Osteoblast (primary cell): ENCODE measurements around the gene PPARD. TPM values are rescaled to one million over a fixed set of nuclear protein-coding genes. Genes with fewer than 3 reads are reported as not detected.
A peak's percentile ranks its signal among the peaks of the same experiment; 100 is the strongest.

Source experiments
- DNase-seq: peaks from one replicate; pipeline ENCODE4 v3.0.0; 2011; ENCODE audit warnings: low spot score, mixed read lengths; ENCODE audit not compliant: insufficient read length; ENCODE audit errors: missing footprints
- H2AFZ ChIP-seq: 2 replicates; pipeline ENCODE4 v1.6.0; 2011; ENCODE audit warnings: mild to moderate bottlenecking, low read length
- H3K27ac ChIP-seq: 2 replicates; pipeline ENCODE4 v1.5.1; 2011; ENCODE audit warnings: mild to moderate bottlenecking, low read depth, low read length, moderate library complexity
- H3K27me3 ChIP-seq: 2 replicates; pipeline ENCODE4 v1.6.0; 2012; ENCODE audit warnings: mild to moderate bottlenecking, control low read depth, inconsistent platforms, low read length, moderate library complexity; ENCODE audit not compliant: insufficient read depth
- H3K36me3 ChIP-seq: 2 replicates; pipeline ENCODE4 v1.5.1; 2011; ENCODE audit warnings: mild to moderate bottlenecking, low read length, control low read depth, moderate library complexity; ENCODE audit not compliant: insufficient read depth
- H3K4me1 ChIP-seq: 2 replicates; pipeline ENCODE4 v1.5.1; 2011; ENCODE audit warnings: mild to moderate bottlenecking, low read length, control low read depth, moderate library complexity; ENCODE audit not compliant: insufficient read depth
- H3K4me2 ChIP-seq: 2 replicates; pipeline ENCODE4 v1.6.0; 2011; ENCODE audit warnings: mild to moderate bottlenecking, low read length; ENCODE audit not compliant: insufficient read depth
- H3K4me3 ChIP-seq: fragments of 200-600 bp; sonication (generic); 3 replicates; pipeline ENCODE4 v1.5.1; 2012; ENCODE audit warnings: mild to moderate bottlenecking, low read length, inconsistent platforms; ENCODE audit not compliant: insufficient read depth
- H3K79me2 ChIP-seq: 2 replicates; pipeline ENCODE4 v1.6.0; 2012; ENCODE audit warnings: mild to moderate bottlenecking, low read length, control low read depth, inconsistent platforms; ENCODE audit not compliant: insufficient read depth
- H3K9me3 ChIP-seq: 2 replicates; pipeline ENCODE4 v1.5.1; 2011; ENCODE audit warnings: low read depth, low read length, control low read depth
- H4K20me1 ChIP-seq: 2 replicates; pipeline ENCODE4 v1.6.0; 2012; ENCODE audit warnings: mild to moderate bottlenecking, low read length, control low read depth; ENCODE audit not compliant: insufficient read depth
- CTCF ChIP-seq: IDR thresholded peaks from 2 replicates; pipeline ENCODE4 v1.5.1; 2011; ENCODE audit warnings: mild to moderate bottlenecking, low read depth, low read length, moderate library complexity; ENCODE audit errors: extremely low read depth
- total RNA-seq: library from RNA; depleted of rRNA; stranded (reverse); fragments of >200 nt; gene quantifications from 2 replicates; pipeline ENCODE4 v1.2.3, GENCODE V29; 2012

PPARD gene
- 12.3 and 13.3 TPM in 2 replicates for total RNA-seq

DNA sequence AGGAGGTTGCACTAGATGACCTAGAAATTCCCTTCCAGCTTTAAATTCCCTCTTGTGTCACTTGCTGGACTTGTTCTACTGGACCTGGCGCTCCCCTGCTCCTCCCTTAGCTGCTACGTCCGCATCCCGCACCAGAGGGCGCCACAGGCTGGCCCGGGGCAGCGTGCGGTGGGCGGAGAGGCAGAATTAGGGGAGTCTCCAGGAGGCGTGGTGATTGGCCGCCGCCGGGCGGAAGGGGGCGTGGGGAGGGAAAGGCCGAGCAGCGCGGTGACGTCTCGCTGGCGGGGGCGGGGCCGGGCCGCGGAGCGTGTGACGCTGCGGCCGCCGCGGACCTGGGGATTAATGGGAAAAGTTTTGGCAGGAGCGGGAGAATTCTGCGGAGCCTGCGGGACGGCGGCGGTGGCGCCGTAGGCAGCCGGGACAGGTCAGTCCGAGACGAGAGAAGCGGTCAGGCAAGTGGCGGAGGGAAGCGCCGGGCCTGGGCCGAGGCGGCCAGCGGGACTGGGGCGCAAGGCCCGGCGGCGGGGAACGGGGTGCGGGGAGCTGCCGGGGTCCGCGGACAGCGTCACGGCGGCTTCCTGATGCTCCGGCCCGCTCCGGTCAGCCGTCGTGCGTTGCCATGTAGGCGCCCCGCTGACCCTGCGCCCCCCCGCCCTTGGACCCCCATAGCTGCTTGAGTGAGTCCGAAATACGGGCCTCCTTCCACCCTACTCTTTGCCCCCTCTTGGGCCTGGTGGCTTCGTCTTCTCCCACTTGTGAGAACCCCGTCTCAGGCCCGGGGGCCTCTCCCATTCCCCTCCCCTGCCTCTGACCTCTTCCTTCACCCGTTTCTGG is at the start of gene PPARD:
PPARD (plus strand) TSS at position 301 of the 834 bp plus-strand sequence. CDS start 68,530 bp downstream, outside the sequence.
- H3K9me3 ChIP-seq, result no peaks in the 10 kb centered on the region
- H3K4me2 ChIP-seq, result peak within 1 kb of the TSS; percentile 96
- H3K4me3 ChIP-seq, result peak within 1 kb of the TSS; percentile 98
- no peaks in the 10 kb centered on the region for H3K27me3 ChIP-seq
- H3K36me3 ChIP-seq, result peaks cover 24% of the 10 kb centered on the region
- peaks cover 50% of the 10 kb centered on the region for H3K79me2 ChIP-seq
- H3K4me1 ChIP-seq, result peaks cover 17% of the 10 kb centered on the region
- H2AFZ ChIP-seq, result peak within 1 kb of the TSS; percentile 53
- peak; percentile 94 for TF ChIP-seq CTCF
- DNase-seq, result peak; percentile 100
- H3K27ac ChIP-seq, result peak within 1 kb of the TSS; percentile 98
- peaks cover 41% of the 10 kb centered on the region for H4K20me1 ChIP-seq

DNA sequence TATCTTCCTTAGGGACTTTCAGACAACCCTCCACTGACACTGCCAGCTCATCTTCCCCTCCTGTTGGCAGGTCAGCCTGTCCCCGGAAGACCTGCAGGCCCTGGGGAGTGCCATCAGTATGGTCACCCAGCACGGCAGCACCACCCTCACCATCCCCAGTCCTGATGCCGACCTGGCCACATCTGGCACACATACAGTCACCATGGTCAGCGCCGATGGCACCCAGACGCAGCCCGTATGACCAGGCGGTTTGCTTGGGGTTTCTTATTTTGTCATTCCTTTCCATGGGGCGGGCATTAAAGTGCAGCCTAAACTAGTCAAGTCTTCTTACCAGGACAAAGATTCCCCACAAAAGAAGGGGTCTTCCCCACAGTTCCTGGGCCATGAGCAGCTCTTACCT is 48.7 kb upstream of the PPARD start:
- H3K9me3 ChIP-seq, result no peaks in the 10 kb centered on the region
- H3K79me2 ChIP-seq, result no peaks in the 10 kb centered on the region
- DNase-seq, result no peak
- H3K4me1 ChIP-seq, result no peaks in the 10 kb centered on the region
- no peak overlapping the region for H3K27ac ChIP-seq
- peaks cover 68% of the 10 kb centered on the region for H3K36me3 ChIP-seq
- H3K4me3 ChIP-seq, result no peak overlapping the region
- no peaks in the 10 kb centered on the region for H4K20me1 ChIP-seq
- H2AFZ ChIP-seq, result no peak overlapping the region
- TF ChIP-seq CTCF, result no peak
- no peak overlapping the region for H3K4me2 ChIP-seq
- H3K27me3 ChIP-seq, result no peaks in the 10 kb centered on the region

DNA sequence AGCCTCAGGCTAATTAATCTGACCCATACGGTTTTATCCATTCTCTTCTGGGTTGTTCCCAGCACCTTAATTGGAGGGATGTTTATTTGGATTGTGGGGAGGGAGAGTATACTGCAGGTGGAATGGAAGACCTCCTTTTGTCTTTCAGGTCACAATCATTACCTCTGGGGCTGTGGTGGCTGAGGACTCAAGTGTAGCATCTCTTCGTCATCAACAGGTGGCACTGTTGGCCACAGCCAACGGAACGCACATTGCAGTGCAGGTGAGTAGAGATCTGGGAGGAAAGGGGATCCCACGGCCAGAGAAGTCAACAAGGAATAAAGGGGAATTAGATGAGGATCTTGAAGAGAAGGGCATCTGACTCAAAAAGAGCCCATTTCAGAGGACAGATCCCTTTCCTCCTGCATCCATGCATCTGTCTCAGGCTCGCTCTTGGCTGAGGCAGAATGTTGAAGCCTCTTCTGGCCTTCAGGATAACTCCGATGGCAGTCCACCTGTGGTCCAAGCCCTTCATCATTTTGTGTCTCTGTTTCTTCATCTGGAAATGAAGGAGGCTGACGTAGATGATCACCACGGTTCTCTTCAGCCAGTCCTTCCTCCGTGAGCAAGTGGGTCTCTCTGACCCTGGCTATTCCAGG is 47.9 kb upstream of the PPARD start:
- Histone ChIP-seq H3K79me2 (no peaks in the 10 kb centered on the region), H3K9me3 (no peaks in the 10 kb centered on the region), H4K20me1 (no peaks in the 10 kb centered on the region), H3K27ac (no peak overlapping the region), H3K4me1 (no peaks in the 10 kb centered on the region), H2AFZ (no peak overlapping the region), H3K27me3 (no peaks in the 10 kb centered on the region), H3K36me3 (peaks cover 66% of the 10 kb centered on the region), H3K4me2 (no peak overlapping the region), H3K4me3 (no peak overlapping the region)
- peak; percentile 67 for TF ChIP-seq CTCF
- DNase-seq, result peak; percentile 86

DNA sequence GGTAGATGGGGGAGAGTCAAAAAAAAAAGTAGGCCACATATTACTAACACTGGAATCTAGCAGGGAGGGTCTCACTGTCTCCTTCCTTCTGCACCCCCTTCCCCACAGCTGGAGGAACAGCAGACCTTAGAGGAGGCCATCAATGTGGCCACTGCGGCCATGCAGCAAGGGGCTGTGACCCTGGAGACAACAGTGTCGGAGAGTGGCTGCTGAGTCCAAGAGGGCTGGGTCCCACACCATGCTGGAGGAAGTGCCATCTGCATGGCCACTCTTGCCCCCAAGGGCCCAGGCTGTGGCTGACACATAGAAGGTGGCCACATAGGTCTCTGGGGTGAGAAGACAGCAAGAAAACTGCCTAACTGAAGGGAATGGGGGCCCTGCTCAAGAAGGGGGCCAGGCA is 47.3 kb upstream of the PPARD start:
- no peaks in the 10 kb centered on the region for H3K4me1 ChIP-seq
- H3K9me3 ChIP-seq, result no peaks in the 10 kb centered on the region
- TF ChIP-seq CTCF, result no peak
- H4K20me1 ChIP-seq, result no peaks in the 10 kb centered on the region
- H3K36me3 ChIP-seq, result peaks cover 60% of the 10 kb centered on the region
- H3K27me3 ChIP-seq, result no peaks in the 10 kb centered on the region
- H3K4me2 ChIP-seq, result no peak overlapping the region
- H3K4me3 ChIP-seq, result no peak overlapping the region
- no peak for DNase-seq
- H3K27ac ChIP-seq, result no peak overlapping the region
- no peak overlapping the region for H2AFZ ChIP-seq
- H3K79me2 ChIP-seq, result no peaks in the 10 kb centered on the region
